Measurements from ENCODE around the gene BDKRB2.

BDKRB2 gene

DNA sequence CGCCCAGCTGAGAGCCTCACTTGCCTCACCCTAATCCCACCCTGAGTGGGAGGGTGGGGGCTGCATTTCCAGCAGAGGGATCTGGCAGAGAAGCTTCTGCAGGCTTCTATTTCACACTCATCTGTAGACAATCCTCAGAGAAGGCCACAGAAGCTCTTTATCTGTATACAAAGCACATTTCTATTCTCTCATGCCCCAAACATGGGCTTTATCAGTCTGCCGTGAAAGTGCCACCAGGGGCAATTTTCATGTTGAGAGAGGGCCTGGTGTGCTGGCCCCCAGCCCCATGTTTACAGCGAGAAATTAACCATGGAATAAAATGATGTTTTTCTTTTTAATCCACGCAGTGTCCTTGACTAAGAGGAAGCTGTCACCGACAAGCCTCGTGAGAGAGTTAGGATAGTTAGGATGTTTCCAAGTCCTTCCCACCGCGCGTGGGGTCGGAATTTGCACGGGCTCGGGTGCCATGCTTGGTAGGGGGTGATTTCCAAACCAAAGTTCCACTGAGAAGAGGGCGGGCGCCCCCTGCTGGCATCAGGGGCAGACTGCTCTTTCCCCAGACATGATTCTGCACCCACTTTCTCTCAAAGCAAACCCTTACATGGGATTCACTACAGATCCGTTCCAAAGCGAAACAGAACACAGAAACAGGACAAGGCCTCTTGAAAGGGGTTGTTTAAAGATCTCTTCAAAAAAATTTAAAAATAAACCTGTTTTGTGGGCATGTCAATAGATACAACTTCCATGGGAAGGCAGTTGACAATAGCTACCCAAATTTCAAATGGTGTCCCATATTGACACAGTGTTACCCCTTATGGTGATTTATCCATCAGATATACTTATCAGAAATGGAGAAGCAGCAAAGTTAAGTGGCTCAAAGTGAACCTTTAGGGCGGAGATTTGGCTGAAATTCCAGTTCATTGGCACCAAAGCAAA is 70.8 kb downstream of the BDKRB2 start:
- peak; percentile 20 for DNase-seq (ENCODE audit: extremely low read depth, insufficient read length)
- TF ChIP-seq, protein P1, sequence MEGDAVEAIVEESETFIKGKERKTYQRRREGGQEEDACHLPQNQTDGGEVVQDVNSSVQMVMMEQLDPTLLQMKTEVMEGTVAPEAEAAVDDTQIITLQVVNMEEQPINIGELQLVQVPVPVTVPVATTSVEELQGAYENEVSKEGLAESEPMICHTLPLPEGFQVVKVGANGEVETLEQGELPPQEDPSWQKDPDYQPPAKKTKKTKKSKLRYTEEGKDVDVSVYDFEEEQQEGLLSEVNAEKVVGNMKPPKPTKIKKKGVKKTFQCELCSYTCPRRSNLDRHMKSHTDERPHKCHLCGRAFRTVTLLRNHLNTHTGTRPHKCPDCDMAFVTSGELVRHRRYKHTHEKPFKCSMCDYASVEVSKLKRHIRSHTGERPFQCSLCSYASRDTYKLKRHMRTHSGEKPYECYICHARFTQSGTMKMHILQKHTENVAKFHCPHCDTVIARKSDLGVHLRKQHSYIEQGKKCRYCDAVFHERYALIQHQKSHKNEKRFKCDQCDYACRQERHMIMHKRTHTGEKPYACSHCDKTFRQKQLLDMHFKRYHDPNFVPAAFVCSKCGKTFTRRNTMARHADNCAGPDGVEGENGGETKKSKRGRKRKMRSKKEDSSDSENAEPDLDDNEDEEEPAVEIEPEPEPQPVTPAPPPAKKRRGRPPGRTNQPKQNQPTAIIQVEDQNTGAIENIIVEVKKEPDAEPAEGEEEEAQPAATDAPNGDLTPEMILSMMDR (IDR thresholded peaks at IDR 0.05; ENCODE audit: insufficient read depth, low read length, poor library complexity, severe bottlenecking), result peak; percentile 96
- H3K4me3 ChIP-seq (replicated peaks; ENCODE audit: low read depth, low read length), result no peak overlapping the region
- no peaks in the 10 kb centered on the region for H3K36me3 ChIP-seq (ENCODE audit: control insufficient read depth, insufficient read depth, low read length)
- H3K27me3 ChIP-seq (replicated peaks; ENCODE audit: control insufficient read depth, insufficient read depth, low read length), result no peaks in the 10 kb centered on the region

DNA sequence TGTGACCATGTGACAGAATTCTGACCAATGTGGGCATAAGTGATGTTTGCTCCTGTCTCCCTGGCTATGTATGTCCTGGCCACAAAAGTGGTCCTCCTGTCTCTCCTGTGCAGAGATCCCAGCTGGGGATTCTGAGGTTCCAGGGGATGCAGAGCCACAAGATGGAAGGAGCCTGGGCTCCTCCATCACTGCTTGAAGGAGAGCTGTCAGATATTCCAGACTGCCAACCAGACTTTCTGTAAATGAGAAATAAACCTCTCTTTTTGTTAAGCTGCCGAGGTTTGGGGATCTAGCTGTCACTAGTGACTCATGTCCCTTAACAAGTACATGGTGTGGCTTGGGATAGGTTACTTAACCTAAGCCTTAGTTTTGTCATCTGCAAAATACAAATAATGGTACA is 73.3 kb downstream of the BDKRB2 start:
- Histone ChIP-seq H3K4me3 (replicated peaks; ENCODE audit: low read depth, low read length) (no peak overlapping the region), H3K36me3 (ENCODE audit: control insufficient read depth, insufficient read depth, low read length) (no peaks in the 10 kb centered on the region)
- TF ChIP-seq, protein P1 (IDR thresholded peaks at IDR 0.05; ENCODE audit: insufficient read depth, low read length, poor library complexity, severe bottlenecking), result no peak

DNA sequence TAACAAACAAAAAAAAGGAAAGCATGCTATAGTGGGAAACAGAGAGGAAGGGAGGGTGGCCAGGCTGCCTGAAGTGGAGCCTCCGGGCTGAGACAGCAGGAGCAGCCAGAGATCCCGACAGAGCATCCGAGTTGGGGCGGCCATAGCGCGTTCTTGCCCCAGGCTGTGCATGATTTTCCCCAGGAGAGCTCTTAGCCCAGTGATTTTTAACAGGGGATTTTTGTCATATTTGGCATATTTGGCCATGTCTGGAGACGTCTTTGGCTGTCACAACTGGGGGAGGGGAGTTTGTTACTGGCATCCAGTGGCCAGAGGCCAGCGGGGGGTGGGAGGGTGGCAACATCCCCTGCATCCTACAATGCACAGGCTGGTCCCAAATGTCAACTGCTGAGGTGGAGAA is 74.9 kb downstream of the BDKRB2 start:
- TF ChIP-seq, protein P1 (IDR thresholded peaks at IDR 0.05; ENCODE audit: insufficient read depth, low read length, poor library complexity, severe bottlenecking), result no peak

More for the DNA sequence above, 73.3 kb downstream of the BDKRB2 start:
- DNase-seq (ENCODE audit: extremely low read depth, insufficient read length), result no peak
- no peaks in the 10 kb centered on the region for H3K27me3 ChIP-seq (replicated peaks; ENCODE audit: control insufficient read depth, insufficient read depth, low read length)

DNA sequence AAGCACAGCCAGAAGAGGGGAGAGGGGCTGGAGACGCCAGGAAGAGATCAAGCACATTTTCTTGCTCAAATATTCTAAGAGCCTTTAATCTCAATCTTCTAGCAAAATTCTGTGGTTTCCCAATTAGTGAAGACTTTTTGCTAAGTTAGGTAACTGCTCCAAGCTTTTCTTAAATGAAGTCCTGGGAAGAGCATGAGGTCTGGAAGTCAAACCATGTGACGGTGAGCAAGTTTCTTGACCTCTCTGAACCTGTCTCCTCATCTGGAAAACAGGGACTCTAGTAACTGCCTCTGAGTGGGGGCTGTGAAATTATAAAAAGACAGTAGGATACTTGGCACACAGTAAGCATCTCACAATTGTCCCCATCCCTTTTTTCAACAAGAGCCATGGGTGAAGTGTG is 75.5 kb downstream of the BDKRB2 start:
- DNase-seq (ENCODE audit: extremely low read depth, insufficient read length), result no peak
- H3K27me3 ChIP-seq (replicated peaks; ENCODE audit: control insufficient read depth, insufficient read depth, low read length), result no peaks in the 10 kb centered on the region
- no peaks in the 10 kb centered on the region for H3K36me3 ChIP-seq (ENCODE audit: control insufficient read depth, insufficient read depth, low read length)
- no peak overlapping the region for H3K4me3 ChIP-seq (replicated peaks; ENCODE audit: low read depth, low read length)
- TF ChIP-seq, protein P1 (IDR thresholded peaks at IDR 0.05; ENCODE audit: insufficient read depth, low read length, poor library complexity, severe bottlenecking), result no peak

More for the DNA sequence above, 74.9 kb downstream of the BDKRB2 start:
- DNase-seq (ENCODE audit: extremely low read depth, insufficient read length), result no peak
- Histone ChIP-seq H3K36me3 (ENCODE audit: control insufficient read depth, insufficient read depth, low read length) (no peaks in the 10 kb centered on the region), H3K27me3 (replicated peaks; ENCODE audit: control insufficient read depth, insufficient read depth, low read length) (no peaks in the 10 kb centered on the region), H3K4me3 (replicated peaks; ENCODE audit: low read depth, low read length) (no peak overlapping the region)

DNA sequence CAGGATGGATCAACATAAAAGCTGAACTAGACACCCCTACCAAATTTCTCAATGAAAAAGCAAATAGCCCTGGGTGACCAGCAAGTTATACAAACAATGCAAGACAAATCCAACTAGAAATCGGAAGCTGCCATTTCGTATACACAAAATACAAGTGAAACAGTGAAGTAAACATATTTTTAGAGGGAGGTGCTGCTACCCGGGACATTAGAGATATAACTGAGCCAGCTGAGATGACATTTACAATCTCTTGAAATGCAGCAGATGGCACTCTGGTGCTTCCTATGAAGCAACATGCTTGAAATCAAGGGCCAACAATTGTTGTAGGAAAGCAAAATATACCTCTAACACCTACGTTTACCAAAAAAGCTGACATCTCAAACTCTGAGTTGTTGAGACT is 76.8 kb downstream of the BDKRB2 start:
- DNase-seq (ENCODE audit: extremely low read depth, insufficient read length), result no peak
- TF ChIP-seq, protein P1 (IDR thresholded peaks at IDR 0.05; ENCODE audit: insufficient read depth, low read length, poor library complexity, severe bottlenecking), result no peak
- H3K36me3 ChIP-seq (ENCODE audit: control insufficient read depth, insufficient read depth, low read length), result peaks cover 1% of the 10 kb centered on the region; the same call in 1 of the 2 replicates
- H3K27me3 ChIP-seq (replicated peaks; ENCODE audit: control insufficient read depth, insufficient read depth, low read length), result no peaks in the 10 kb centered on the region
- H3K4me3 ChIP-seq (replicated peaks; ENCODE audit: low read depth, low read length), result no peak overlapping the region
